GM21447 (cell line): ENCODE results near the gene MRPL44.

ENCODE experiments used
- ATAC-seq: cut with Tn5 transposase; IDR thresholded peaks from one replicate; pipeline ENCODE4 v1.9.1; 2021; ENCODE audit not compliant: unreplicated experiment

MRPL44 gene

DNA sequence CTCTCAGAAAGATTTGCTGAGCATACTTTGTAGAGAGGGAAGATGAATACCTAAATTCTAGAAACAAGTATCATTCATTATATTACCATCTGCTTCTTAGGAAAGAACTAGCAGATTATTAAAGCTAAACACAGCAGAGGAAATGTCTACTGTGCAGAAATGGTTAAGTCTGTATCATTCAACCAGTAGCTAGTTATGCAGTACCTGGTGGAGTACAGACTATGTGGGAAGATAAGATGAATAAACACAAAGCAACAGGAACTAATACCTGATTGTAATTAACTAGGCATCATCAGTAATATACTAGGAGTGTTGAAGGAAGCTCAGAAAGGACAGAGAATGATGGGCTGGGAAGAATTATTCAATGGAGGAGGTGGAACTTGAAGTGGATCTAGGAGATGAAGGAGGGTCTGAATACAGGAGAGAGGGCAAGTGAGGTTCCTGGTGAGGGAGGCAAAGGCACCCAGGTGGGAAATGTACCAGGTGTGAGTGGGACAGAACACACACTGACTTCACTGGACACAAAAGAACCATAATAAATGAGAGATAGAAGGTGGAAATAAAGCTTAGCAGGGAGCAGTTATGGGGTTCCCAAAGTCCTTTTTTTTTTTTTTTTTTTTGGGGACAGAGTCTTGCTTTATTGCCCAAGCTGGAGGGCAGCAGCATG lies 21.7 kb upstream of the MRPL44 start:
- no peak for ATAC-seq

- no peak for ATAC-seq
Measured at GRCh38 chr2:223936862-223937326, 20.4 kb upstream of the MRPL44 start.

GRCh38 chr2:223937535-223937934 lies 19.7 kb upstream of the MRPL44 start:
- no peak for ATAC-seq

DNA sequence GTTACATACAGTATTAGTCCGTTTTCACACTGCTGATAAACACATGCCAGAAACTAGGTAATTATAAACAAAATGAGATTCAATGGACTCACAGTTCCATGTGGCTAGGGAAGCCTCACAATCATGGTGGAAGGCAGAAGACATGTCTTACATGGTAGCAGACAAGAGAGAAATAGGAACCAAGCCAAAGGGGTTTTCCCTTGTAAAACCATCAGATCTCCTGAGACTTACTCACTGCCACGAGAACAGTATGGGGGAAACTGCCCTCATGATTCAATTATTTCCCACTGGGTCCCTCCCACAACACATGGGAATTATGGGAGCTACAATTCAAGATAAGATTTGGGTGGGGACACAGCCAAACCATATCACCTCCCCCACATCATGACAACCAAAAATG lies 17.8 kb upstream of the MRPL44 start:
- peak; percentile 31 for ATAC-seq

GRCh38 chr2:223941579-223942277 lies 15.5 kb upstream of the MRPL44 start:
- ATAC-seq = peak; percentile 43

DNA sequence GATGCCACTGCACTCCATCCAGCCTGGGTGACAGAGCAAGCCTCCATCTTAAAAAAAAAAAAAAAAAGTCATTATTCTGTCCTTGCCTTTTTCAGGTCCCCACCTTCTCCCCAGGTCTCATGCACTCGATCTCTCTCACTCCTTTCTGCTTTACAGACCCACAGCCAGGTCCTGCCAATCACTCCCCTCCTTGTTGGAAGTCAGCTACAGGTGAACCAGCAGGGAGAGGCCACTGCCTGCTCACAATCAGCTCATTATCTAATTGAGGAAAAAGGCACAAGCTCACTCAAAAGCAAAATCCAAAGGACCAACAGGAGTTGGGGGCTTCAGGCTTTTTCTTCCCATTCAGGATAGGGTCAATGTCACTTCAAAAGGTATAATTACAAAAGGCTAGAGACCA lies 14.1 kb upstream of the MRPL44 start:
- ATAC-seq = no peak

GRCh38 chr2:223943561-223944008 lies 13.7 kb upstream of the MRPL44 start:
- no peak for ATAC-seq

- peak; percentile 18 for ATAC-seq
Measured at GRCh38 chr2:223944166-223944702, 13.0 kb upstream of the MRPL44 start.

GRCh38 chr2:223944703-223945531 lies 12.3 kb upstream of the MRPL44 start, which contains the start of gene WDFY1:
Gene WDFY1, minus strand, starts transcription at chr2:223945335. Its CDS starts 51 bp downstream, at chr2:223945284.
- peak; percentile 59 for ATAC-seq

GRCh38 chr2:223945755-223946154 lies 11.5 kb upstream of the MRPL44 start:
- no peak for ATAC-seq

DNA sequence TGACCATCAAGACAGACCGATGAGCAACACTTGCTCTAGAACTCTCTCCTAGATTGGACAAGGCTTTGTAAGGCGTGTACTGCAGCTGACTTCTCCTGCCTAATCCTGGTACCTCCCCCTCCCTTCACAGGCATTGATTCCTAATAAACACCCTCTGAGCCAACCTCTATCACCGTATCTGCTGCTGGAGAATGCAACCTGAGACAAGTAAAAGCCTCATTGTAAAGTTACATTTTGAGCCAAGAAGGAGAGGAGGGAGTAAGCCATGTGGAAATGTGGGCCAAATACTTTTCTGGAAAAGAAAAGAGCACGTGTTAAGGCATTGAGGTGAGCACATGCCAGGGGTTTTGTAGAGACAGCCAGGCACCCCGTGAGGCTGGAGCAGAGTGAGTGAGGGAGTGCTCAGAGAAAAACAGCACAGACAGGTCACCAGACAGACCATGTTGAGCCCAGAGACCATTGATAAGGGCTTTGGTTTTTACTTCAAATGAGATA lies 9.5 kb upstream of the MRPL44 start:
- no peak for ATAC-seq

GRCh38 chr2:223949241-223949840 lies 7.9 kb upstream of the MRPL44 start:
- no peak for ATAC-seq

- ATAC-seq = no peak
Measured at GRCh38 chr2:223950448-223951347, 6.6 kb upstream of the MRPL44 start.

DNA sequence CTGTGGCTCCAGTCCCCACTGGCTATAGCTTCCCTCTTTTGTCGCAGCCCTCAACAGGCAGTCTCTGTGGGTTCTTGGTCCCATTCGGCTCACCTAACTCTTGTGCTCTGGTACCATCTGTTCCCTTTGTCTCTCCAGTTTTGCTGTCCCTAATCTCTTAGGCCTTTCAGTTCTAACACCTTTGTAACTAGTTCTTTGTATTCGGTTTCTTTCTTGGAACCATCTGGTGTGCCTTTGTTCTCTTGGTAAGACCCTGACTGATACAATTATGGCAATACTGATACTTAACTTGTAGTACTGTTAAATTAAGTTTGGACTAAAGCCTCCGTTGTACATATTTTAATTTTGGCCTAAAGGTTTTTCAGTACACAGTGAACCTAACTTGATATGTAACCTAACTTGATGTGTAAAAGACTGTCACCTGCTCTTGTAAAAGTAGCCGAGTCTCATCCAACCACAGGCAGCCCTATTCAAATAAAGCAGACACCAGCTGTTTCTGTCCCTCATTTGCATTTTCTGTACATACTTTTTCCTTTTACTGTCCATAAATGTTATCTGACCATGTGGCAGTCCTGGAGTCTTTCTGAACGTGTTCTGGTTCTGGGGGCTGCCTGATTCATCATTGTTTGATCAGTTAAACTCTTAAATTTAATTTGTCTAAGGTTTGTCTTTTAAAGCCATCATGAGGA lies 4.8 kb upstream of the MRPL44 start:
- ATAC-seq = peak; percentile 53

- no peak for ATAC-seq
Measured at GRCh38 chr2:223954401-223954800, 2.9 kb upstream of the MRPL44 start.

DNA sequence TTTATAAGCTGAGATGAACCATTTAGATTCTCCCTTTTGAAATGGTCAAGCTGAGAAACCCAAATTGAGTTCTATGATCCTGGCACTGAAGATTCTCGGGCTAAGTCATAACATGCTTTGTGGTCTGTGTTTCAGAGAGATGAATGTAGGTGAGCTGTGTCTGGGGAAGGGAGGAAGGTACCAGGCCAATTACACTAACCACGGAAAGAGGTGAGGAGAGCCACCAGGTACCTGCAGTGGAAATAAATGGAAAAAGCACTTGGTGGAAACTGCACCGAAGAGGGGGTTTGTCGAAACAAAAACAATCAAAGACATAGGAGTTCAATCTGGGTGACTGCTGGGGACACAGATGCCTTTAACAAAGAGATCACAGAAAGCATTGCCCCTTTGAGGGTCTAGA lies 963 bp upstream of the MRPL44 start:
- peak; percentile 27 for ATAC-seq

- no peak for ATAC-seq
Measured at GRCh38 chr2:223959688-223960087, 2.4 kb downstream of the MRPL44 start.

DNA sequence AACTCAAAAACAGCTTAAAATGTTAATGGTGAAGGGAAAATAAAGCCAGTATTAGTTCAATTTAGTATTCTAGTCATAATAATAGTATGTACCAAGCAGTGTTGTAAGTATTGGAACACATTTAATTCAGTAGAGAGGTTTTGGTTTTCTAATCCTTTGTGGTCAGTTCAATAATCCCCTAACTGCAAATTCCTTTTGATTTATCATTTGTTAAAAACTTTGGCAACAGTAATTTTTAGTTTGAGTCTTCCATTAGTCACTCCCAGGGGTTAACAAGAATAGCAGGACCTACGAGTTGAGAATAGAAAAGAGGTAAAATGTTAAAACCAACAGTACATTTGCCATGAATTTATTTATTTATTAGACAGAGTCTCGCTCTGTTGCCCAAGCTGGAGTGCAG lies 10.7 kb downstream of the MRPL44 start:
- no peak for ATAC-seq

GRCh38 chr2:223969315-223969714 lies 12.1 kb downstream of the MRPL44 start:
- ATAC-seq = no peak
